AG04450 (cell line): ENCODE data around the gene ST7L. TPM values are rescaled to one million over a fixed set of nuclear protein-coding genes. Genes with fewer than 3 reads are reported as not detected.

Experiments
- CTCF ChIA-PET: fragments of 300-600, 350-600 bp; formaldehyde crosslinking; extraction: SDS; loops from one replicate; lab custom pipeline; 2022; ENCODE audit warnings: antibody characterized with exemption, inconsistent platforms; lab: Charles Lee
- POLR2A ChIA-PET: fragments of 350-600 bp; formaldehyde crosslinking; extraction: SDS; loops from one replicate; lab custom pipeline; 2021; ENCODE audit warnings: antibody characterized with exemption, inconsistent platforms; lab: Yijun Ruan, JAX
- DNase-seq: peaks from one replicate; pipeline ENCODE4 v3.0.0-alpha.2; 2011; ENCODE audit warnings: low read depth, low spot score
- H3K27ac ChIP-seq: one replicate; pipeline ENCODE4 v1.5.1; 2012; ENCODE audit warnings: low read depth, low read length, control low read depth
- H3K27me3 ChIP-seq: one replicate; pipeline ENCODE4 v1.6.0; 2012; ENCODE audit warnings: low read length; ENCODE audit not compliant: control insufficient read depth, insufficient read depth
- H3K4me3 ChIP-seq: 2 replicates; pipeline ENCODE4 v1.5.1; 2011; ENCODE audit warnings: mild to moderate bottlenecking, low read depth, low read length, control low read depth
- H3K9me3 ChIP-seq: 2 replicates; pipeline ENCODE4 v1.5.1; 2012; ENCODE audit warnings: low read length; ENCODE audit not compliant: control insufficient read depth, insufficient read depth
- CTCF ChIP-seq: IDR thresholded peaks from 2 replicates; pipeline ENCODE4 v1.5.1; 2011; ENCODE audit warnings: low read depth, low read length, control low read depth, inconsistent platforms
- polyA plus RNA-seq: library from polyadenylated mRNA; depleted of rRNA; stranded (reverse); fragments of >200 nt; gene quantifications from 2 replicates; pipeline ENCODE4 v1.2.3, GENCODE V29; 2011

ST7L gene
- polyA plus RNA-seq, 1 experiment: 13.5 TPM

- H3K27ac ChIP-seq: no peak overlapping the region
- no peak for TF ChIP-seq CTCF
- peaks cover 7% of the 10 kb centered on the region; the same call in 1 of the 2 replicates for H3K9me3 ChIP-seq
- DNase-seq: no peak
- ChIA-PET CTCF (interaction anchor here (1.7 kb wide), 1 partner anchor 109 kb away, joined by 6 read pairs; no protein-coding TSS in a partner anchor), POLR2A (no interaction called here)
- H3K27me3 ChIP-seq: peaks cover 42% of the 10 kb centered on the region
- H3K4me3 ChIP-seq: no peak overlapping the region
Measured at GRCh38 chr1:112505400-112505785, 113.5 kb downstream of the ST7L start.

GRCh38 chr1:112504661-112505399 is 114.1 kb downstream of the ST7L start:
- CTCF ChIA-PET: interaction anchor here (0.9 to 1.7 kb wide), 2 partner anchors 18 to 109 kb away, joined by 3 to 6 read pairs; no protein-coding TSS in a partner anchor

GRCh38 chr1:112504001-112504660 is 114.8 kb downstream of the ST7L start:
- no peak for DNase-seq
- H3K27me3 ChIP-seq: peaks cover 30% of the 10 kb centered on the region
- no peak overlapping the region for H3K4me3 ChIP-seq
- POLR2A ChIA-PET: interaction anchor here (0.5 to 1.1 kb wide), 3 partner anchors 39 to 121 kb away, joined by 3 to 5 read pairs (median 4); no protein-coding TSS in a partner anchor
- TF ChIP-seq CTCF: no peak
- CTCF ChIA-PET: interaction anchor here (0.9 to 1.7 kb wide), 2 partner anchors 19 to 110 kb away, joined by 3 to 6 read pairs; no protein-coding TSS in a partner anchor
- peaks cover 3% of the 10 kb centered on the region; the same call in 1 of the 2 replicates for H3K9me3 ChIP-seq
- H3K27ac ChIP-seq: no peak overlapping the region

More at GRCh38 chr1:112504661-112505399, 114.1 kb downstream of the ST7L start:
- TF ChIP-seq CTCF: no peak
- Histone ChIP-seq H3K9me3 (peaks cover 7% of the 10 kb centered on the region; the same call in 1 of the 2 replicates), H3K27ac (no peak overlapping the region), H3K4me3 (no peak overlapping the region), H3K27me3 (peaks cover 37% of the 10 kb centered on the region)
- POLR2A ChIA-PET: interaction anchor here (0.6 to 1.1 kb wide), 2 partner anchors 39 to 111 kb away, joined by 3 to 5 read pairs; no protein-coding TSS in a partner anchor
- no peak for DNase-seq

- Histone ChIP-seq H3K27me3 (peaks cover 19% of the 10 kb centered on the region), H3K9me3 (no peaks in the 10 kb centered on the region), H3K27ac (no peak overlapping the region), H3K4me3 (no peak overlapping the region)
- CTCF ChIA-PET: interaction anchor here (1.0 to 4.4 kb wide), 14 partner anchors 10 to 170 kb away, joined by 3 to 177 read pairs (median 11); no protein-coding TSS in a partner anchor
- DNase-seq: no peak
- POLR2A ChIA-PET: interaction anchor here (1.5 kb wide), 1 partner anchor 26 kb away, joined by 10 read pairs; no protein-coding TSS in a partner anchor
- TF ChIP-seq CTCF: no peak
Measured at GRCh38 chr1:112502826-112503225, 116.1 kb downstream of the ST7L start.
